PFSK-1 (cell line): ENCODE measurements around the gene FNIP1.
A peak's percentile ranks its signal among the peaks of the same experiment; 100 is the strongest.

Source experiments
- FOXP2 ChIP-seq: optimal IDR thresholded peaks from 2 replicates; pipeline ENCODE3; 2011; ENCODE audit warnings: borderline replicate concordance, control low read depth, inconsistent platforms; ENCODE audit not compliant: insufficient read depth; ENCODE audit errors: extremely low read length, extremely low read depth
- POLR2AphosphoS5 ChIP-seq: IDR thresholded peaks from 2 replicates; pipeline ENCODE4 v1.6.1; 2012; ENCODE audit warnings: low read depth, mild to moderate bottlenecking, control low read depth, low read length, moderate library complexity
- REST ChIP-seq, 2 experiments: IDR thresholded peaks; 2 replicates each; pipeline versions ENCODE4 v1.6.1 to v1.8.0; 2011 to 2012; ENCODE audit warnings: low read depth in 2 of 2, low read length in 2 of 2, control low read depth in 1 of 2, inconsistent platforms in 1 of 2, mild to moderate bottlenecking in 1 of 2, moderate library complexity in 1 of 2; ENCODE audit not compliant: insufficient read depth in 1 of 2
- SIN3A ChIP-seq: IDR thresholded peaks from 2 replicates; pipeline ENCODE4 v1.6.1; 2012; ENCODE audit warnings: mild to moderate bottlenecking, low read length, moderate library complexity, borderline replicate concordance; ENCODE audit not compliant: insufficient read depth
- TAF1 ChIP-seq: IDR thresholded peaks from 2 replicates; pipeline ENCODE4 v1.6.1; 2012; ENCODE audit warnings: low read length, control low read depth, borderline replicate concordance; ENCODE audit not compliant: insufficient read depth

The FNIP1 gene

GRCh38 chr5:131795879-131796792 lies 681 bp downstream of the FNIP1 start:
- no peak for TF ChIP-seq FOXP2
- 0 out of 2 replicates have a peak, but pooled peaks have one; percentile 3 for TF ChIP-seq TAF1

DNA sequence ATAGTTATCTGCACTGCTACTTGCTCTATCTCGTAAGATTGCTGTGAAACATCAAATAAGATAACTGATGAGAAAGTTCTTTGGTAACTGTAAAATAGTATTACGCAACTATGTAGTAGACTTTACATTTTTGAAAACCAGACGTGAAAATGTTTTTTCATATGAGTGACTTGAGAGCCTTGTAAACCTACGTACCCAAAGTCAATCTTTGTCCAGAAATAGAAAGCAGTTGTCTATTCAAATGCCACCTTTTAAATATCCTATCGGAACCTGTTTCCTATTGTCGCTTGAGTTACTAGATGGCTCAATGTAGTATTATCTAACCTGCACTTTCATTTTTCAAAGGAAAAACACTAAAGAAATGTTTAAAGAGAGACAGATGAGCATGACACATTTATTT lies 1.6 kb downstream of the FNIP1 start:
- TF ChIP-seq POLR2AphosphoS5 (no peak), TAF1 (0 out of 2 replicates have a peak, but pooled peaks have one; percentile 6), FOXP2 (no peak), SIN3A (no peak), REST (IDR thresholded peaks at IDR 0.05; ENCODE audit: insufficient read depth in 1 of 2, low read depth in 2 of 2, low read length in 2 of 2) (no peak)

DNA sequence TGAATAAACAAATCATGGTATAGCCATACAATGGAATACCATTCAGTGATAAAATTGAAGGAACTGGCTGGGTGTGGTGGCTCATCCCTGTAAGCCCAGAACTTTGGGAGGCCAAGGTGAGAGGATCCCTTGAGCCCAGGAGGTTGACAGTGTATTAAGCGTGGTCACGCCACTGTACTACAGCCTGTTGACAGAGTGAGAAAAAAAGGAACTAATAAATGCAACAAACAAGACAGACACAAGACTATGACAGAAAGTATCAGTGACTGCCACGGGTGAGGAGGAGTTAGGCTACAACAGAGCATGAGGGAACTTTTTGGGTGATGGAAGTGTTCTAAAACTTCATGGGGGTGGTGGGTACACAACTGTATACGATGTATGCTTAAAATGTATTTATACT lies 2.2 kb downstream of the FNIP1 start:
- no peak for TF ChIP-seq SIN3A
- no peak for TF ChIP-seq POLR2AphosphoS5
- no peak for TF ChIP-seq FOXP2
- no peak for TF ChIP-seq TAF1
- no peak for TF ChIP-seq REST (IDR thresholded peaks at IDR 0.05; ENCODE audit: insufficient read depth in 1 of 2, low read depth in 2 of 2, low read length in 2 of 2)

GRCh38 chr5:131792896-131793295 lies 3.9 kb downstream of the FNIP1 start:
- TF ChIP-seq SIN3A, result no peak
- TF ChIP-seq TAF1, result no peak
- no peak for TF ChIP-seq POLR2AphosphoS5
- no peak for TF ChIP-seq FOXP2
- no peak for TF ChIP-seq REST (IDR thresholded peaks at IDR 0.05; ENCODE audit: insufficient read depth in 1 of 2, low read depth in 2 of 2, low read length in 2 of 2)

DNA sequence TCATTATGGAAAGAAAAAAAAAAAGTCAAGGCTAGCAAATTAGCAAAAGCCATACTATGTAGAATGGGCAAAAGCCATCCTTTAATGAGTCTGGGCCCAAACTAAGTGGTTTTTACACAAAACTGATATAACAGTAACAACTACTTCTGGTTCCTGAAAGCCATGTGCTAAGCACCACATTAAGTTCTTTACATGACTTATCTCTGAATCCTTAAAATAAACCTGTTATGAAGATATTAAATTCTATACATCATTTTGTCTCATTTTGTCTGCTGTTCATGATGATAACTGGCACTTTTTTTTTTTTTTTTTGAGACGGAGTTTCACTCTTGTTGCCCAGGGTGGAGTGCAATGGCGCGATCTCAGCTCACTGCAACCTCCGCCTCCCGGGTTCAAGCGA lies 5.0 kb downstream of the FNIP1 start:
- TF ChIP-seq TAF1, result no peak
- TF ChIP-seq FOXP2, result no peak
- TF ChIP-seq REST (IDR thresholded peaks at IDR 0.05; ENCODE audit: insufficient read depth in 1 of 2, low read depth in 2 of 2, low read length in 2 of 2), result no peak
- TF ChIP-seq POLR2AphosphoS5, result no peak

- TF ChIP-seq POLR2AphosphoS5 (no peak), REST (IDR thresholded peaks at IDR 0.05; ENCODE audit: insufficient read depth in 1 of 2, low read depth in 2 of 2, low read length in 2 of 2) (no peak), SIN3A (no peak)
Observed at GRCh38 chr5:131790550-131790949, 6.3 kb downstream of the FNIP1 start.
